Measurements from ENCODE around the gene CYP39A1.

- TF ChIP-seq, protein P1, sequence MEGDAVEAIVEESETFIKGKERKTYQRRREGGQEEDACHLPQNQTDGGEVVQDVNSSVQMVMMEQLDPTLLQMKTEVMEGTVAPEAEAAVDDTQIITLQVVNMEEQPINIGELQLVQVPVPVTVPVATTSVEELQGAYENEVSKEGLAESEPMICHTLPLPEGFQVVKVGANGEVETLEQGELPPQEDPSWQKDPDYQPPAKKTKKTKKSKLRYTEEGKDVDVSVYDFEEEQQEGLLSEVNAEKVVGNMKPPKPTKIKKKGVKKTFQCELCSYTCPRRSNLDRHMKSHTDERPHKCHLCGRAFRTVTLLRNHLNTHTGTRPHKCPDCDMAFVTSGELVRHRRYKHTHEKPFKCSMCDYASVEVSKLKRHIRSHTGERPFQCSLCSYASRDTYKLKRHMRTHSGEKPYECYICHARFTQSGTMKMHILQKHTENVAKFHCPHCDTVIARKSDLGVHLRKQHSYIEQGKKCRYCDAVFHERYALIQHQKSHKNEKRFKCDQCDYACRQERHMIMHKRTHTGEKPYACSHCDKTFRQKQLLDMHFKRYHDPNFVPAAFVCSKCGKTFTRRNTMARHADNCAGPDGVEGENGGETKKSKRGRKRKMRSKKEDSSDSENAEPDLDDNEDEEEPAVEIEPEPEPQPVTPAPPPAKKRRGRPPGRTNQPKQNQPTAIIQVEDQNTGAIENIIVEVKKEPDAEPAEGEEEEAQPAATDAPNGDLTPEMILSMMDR (IDR thresholded peaks at IDR 0.05): no peak
- TF ChIP-seq POLR2A (IDR thresholded peaks at IDR 0.05): no peak
- TF ChIP-seq POLR2AphosphoS5 (IDR thresholded peaks at IDR 0.05): no peak
Measured at GRCh38 chr6:46539866-46540265, 112.8 kb downstream of the CYP39A1 start.

Data from prostate gland (tissue), 2 donors.